NOMO-1 treated with DMSO at 0.1 percent for 48 hours (cell line): ENCODE data around the gene ACO2.

Experiments used
- DNase-seq: peaks from one replicate; lab custom pipeline; 2025; ENCODE audit not compliant: unreplicated experiment; lab: John Stamatoyannopoulos, UW

Gene ACO2

GRCh38 chr22:41488076-41488475 is 19.2 kb downstream of the ACO2 start:
- DNase-seq: no peak

GRCh38 chr22:41488596-41489385 is 19.9 kb downstream of the ACO2 start:
- no peak for DNase-seq

- DNase-seq: no peak
Observed at GRCh38 chr22:41491374-41492100, 22.6 kb downstream of the ACO2 start.

DNA sequence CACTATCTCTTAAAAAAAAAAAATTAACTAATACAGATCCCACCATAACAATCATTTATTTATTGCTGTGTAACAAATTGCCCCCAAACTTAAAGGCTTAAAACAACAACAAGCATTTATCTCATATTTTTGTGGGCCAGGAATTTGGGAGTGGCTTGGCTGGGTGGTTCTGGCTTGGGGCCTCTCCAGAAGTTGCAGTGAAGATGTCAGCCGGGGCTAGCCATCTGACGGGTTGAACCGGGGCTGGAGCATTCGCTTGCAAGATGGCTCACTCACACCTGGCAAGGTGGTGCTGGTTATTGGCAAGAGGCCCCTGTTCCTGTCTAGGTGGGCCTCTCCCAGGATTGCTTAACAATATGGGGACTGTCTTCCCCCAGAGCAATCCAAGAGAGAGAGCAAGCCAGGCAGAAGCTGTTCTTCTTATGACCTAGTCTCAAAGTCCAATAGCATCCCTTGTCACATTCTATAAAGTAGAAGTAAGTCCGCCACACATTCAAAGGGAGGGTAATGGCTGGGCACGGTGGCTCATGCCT is 29.5 kb downstream of the ACO2 start:
- no peak for DNase-seq

GRCh38 chr22:41499624-41500280 is 30.8 kb downstream of the ACO2 start:
- no peak for DNase-seq

- DNase-seq: no peak
Observed at GRCh38 chr22:41500303-41500702, 31.4 kb downstream of the ACO2 start.

- DNase-seq: no peak
Observed at GRCh38 chr22:41501209-41501608, 32.3 kb downstream of the ACO2 start.

DNA sequence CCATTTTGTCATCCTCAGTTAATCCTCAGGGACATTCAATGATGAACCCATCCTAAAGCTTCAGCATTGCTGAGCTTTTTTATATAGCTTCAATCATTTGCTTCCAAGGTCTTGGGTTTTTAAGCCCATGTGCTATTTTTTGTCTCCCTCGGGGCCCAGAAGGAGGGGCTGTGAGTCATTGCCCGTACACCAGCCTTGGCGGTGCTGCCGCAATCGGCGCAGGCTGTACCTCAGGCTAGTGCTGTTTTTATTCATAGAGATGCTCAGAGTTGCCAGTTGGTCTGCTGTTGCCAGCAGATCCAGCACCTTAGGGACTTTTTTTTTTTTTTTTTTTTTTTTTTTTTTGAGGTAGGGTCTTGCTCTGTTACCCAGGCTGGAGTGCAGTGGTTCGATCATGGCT is 35.5 kb downstream of the ACO2 start:
- DNase-seq: no peak

DNA sequence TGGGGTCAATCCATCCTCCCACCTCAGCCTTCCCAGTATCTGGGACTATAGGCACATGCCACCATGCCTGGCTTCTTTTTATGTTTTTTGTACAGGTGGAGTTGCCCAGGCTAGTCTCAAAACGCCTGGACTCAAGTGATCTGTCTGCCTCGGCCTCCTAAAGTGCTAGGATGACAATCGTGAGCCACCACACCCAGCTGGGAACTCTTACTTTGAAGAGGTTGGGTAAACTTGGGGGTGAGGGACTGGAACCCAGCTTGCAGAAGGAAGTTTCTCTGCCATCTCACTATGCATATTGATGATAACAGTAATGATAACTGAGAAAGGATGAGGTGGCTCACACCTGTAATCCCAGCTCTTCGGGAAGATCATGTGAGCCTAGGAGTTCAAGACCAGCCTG is 35.9 kb downstream of the ACO2 start:
- no peak for DNase-seq

- no peak for DNase-seq
Observed at GRCh38 chr22:41505511-41506220, 36.7 kb downstream of the ACO2 start.

DNA sequence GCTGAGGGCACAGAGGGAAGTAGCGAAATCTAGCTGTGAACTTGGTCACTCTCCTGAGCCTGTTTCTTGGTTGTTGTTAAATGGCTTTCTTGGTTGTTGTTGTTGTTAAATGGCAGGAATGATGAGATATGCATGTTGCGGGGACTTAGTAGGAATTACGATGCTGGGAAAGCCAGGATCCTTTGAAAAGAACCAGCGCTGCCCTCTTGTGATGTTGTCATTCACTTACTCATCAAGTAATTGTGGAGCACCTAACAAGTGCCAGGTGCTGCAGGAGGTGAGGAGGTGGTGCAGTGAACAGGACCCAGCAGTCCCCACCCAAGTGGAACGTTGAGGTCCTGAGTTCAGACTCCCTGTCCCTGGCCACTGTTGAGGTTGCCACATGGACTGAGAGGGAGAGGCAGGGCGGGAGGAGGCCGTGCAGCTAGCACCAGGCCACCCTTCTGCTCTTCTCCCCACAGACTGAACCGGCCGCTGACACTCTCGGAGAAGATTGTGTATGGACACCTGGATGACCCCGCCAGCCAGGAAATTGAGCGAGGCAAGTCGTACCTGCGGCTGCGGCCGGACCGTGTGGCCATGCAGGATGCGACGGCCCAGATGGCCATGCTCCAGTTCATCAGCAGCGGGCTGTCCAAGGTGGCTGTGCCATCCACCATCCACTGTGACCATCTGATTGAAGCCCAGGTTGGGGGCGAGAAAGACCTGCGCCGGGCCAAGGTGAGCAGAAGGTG is 38.6 kb downstream of the ACO2 start:
- no peak for DNase-seq

DNA sequence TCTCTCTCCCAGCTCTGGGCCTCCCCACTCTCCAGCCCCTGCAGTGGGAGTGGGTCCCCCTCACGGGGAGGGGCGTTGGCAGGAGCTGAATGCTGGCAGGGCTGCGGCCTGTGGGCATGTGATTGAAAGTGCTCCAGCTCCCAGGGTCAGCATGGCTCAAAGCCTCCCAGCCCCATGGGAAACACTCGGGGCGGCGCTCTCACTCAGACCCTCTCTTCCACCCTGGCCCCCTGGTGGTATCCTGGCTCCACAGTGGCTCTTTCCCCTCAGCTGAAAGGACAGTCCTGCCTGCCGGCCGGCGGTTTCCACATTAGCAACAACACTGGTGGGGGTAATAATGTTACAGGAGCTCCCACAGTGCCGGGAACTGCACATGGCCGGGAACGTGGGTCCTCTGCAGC is 39.9 kb downstream of the ACO2 start:
- no peak for DNase-seq

DNA sequence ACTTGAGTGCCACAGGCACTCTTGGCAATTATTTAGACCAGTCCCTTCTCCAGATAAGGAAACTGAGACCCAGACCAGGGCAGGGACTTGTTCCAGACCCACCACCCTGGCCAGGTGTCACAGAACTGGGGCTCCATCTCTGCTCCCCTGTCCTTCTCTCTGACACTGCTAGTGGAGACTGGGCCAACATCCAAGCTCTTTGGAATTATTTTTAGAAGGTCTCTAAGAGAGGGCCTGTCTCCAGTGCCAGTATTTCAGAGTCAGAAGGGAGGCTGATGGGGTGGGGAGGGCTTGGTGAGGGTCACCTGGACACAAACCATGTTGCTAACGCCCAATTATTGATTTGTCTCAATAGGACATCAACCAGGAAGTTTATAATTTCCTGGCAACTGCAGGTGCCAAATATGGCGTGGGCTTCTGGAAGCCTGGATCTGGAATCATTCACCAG is 42.6 kb downstream of the ACO2 start:
- no peak for DNase-seq

DNA sequence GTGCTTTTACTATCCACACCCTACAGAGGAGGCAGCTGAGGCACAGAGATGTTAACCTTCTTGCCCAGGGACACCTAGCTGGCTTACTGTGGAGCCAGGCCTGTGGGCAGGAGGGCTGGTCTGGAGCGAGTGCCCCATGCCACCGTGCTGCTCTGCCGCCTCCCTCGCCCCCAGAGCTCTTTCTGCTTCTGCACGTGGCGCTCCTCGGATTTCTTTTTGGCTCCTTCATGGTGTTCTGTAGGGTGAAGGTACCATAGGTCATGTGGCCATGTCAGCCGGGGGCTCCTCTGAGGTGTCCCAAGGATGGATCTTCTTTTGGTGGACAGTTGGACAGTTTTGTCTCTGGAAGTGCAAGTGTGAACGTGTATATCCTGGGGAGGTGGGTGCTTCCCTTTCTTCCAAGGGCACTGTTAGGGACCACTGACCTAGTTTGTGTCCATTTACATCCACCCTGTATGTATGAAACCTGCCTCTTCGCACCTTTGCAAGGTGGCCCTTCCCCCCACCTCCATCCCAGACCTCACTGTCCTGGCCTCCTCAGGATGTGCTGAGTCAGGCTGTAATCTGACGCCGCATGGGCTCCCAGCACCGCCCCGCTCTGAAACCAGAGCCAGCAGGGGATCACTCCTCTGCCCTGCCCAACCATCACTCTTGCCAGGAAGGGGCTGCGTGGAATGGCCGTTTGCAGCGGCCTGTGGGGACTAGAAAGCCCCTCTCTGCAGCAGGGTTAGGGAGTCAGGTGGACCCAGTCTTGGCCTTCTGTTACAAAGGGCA is 43.7 kb downstream of the ACO2 start:
- DNase-seq: no peak

- DNase-seq: no peak
Observed at GRCh38 chr22:41513391-41513790, 44.5 kb downstream of the ACO2 start.

GRCh38 chr22:41516462-41516861 is 47.5 kb downstream of the ACO2 start:
- no peak for DNase-seq

DNA sequence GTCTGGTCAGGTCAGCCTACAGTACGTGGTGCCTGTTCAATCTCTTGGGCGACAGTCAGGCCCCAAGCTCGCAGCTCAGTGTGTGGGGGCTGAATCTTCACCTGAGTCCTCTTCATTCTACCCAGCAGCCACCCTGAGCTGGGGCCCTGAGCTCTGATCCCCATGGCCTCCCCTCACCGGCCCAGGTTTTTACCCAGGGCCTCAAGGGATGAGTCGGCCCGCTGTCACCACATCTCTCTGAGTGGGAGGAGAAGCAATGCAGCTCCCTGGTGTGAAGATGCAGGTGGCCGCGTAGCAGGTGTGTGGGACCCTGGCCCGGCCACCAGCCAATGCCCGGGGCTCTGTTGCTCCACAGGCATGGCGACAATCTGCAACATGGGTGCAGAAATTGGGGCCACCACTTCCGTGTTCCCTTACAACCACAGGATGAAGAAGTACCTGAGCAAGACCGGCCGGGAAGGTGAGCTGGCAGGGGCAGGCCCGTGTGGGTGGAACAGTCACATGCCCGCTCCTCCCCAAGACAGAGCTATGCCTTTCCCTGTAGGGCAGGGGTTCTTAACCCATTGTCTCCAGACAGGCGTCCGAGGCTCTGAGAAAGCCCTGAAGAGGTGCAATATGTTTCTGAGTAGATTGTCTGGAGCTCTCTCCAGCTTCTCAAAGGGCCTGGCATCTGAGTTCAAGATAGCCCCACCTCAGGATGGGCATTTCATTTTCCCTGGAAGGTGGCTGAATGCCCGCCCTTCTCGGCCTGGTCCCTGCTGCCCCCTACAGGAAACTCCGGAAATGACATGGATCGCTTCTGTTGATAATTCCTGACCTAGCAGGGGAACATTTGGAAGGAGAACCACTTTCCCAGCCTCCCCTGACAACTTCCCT is 48.5 kb downstream of the ACO2 start:
- no peak for DNase-seq

GRCh38 chr22:41518048-41518347 is 49.1 kb downstream of the ACO2 start:
- no peak for DNase-seq

DNA sequence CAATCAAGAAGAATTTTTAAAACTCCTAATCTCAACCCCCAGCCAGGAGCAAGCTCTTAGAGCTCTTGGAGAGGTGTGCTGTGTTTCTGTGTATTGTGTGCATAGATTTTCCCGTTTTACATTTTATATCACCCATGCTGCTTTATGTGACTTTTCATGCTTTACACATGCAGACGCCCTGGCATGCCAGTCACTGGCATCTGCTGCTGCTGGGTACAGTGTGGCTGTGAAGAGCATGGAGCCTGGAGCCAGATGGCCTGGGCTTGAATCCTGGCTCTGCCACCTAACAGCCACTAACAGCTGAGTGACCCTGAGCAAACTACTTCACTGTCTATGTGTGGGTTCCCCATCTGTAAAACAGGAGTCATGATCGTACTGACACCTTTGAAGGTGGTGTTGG is 52.2 kb downstream of the ACO2 start:
- no peak for DNase-seq
